K562 (cell line): ENCODE measurements around the gene H3-3A. TPM values are rescaled to one million over a fixed set of nuclear protein-coding genes. Genes with fewer than 3 reads are reported as not detected.

Source experiments
- BMI1 ChIP-seq: fragments of 150-350 bp; IDR thresholded peaks from 2 replicates; pipeline ENCODE4 v1.6.1; 2014; ENCODE audit warnings: low read length
- CHD4 ChIP-seq: fragments of 200-600 bp; sonication (generic); IDR thresholded peaks from 3 replicates; pipeline ENCODE4 v1.6.1; 2012; ENCODE audit warnings: low read depth, mild to moderate bottlenecking, mixed read lengths, low read length, inconsistent platforms; ENCODE audit not compliant: insufficient read depth, insufficient replicate concordance, poor library complexity, severe bottlenecking
- ERF ChIP-seq: fragments of 450-650 bp; formaldehyde crosslinking; IDR thresholded peaks from 2 replicates; pipeline ENCODE4 v1.4.0; 2020; ENCODE audit warnings: mild to moderate bottlenecking, mixed read lengths
- FOXP1 ChIP-seq: sonication (generic); formaldehyde crosslinking; IDR thresholded peaks from 2 replicates; pipeline ENCODE4 v1.8.0; 2022; ENCODE audit warnings: mild to moderate bottlenecking, missing genetic modification reagents
- HDAC1 ChIP-seq, 2 experiments: fragments of 450-650 bp; IDR thresholded peaks; 2 replicates each; pipeline ENCODE4 v1.6.1; 2016 to 2017; ENCODE audit warnings: inconsistent platforms in 1 of 2, mild to moderate bottlenecking in 1 of 2, moderate library complexity in 1 of 2
- HIVEP1 ChIP-seq: fragments of 250-450 bp; sonication (Bioruptor Pico); IDR thresholded peaks from 2 replicates; pipeline ENCODE4 v1.4.0; 2020; ENCODE audit warnings: mild to moderate bottlenecking
- JUND ChIP-seq, 2 experiments: IDR thresholded peaks; 2 replicates in 1 of 2; 3 replicates in 1 of 2; pipeline ENCODE4 v1.6.1; 2011; ENCODE audit warnings: borderline replicate concordance in 2 of 2, low read depth in 2 of 2, low read length in 2 of 2, improper control_type of control experiment in 1 of 2, missing biosample characterization in 1 of 2, missing genetic modification characterization in 1 of 2, missing genetic modification reagents in 1 of 2
- KDM4B ChIP-seq, 2 experiments: fragments of 450-650 bp in 1 of 2; sonication (generic) in 1 of 2; IDR thresholded peaks; 2 replicates each; pipeline ENCODE4 v1.6.1; 2016 to 2017; ENCODE audit warnings: borderline replicate concordance in 2 of 2, antibody characterized with exemption in 1 of 2, low read depth in 1 of 2, mild to moderate bottlenecking in 1 of 2
- MCM2 ChIP-seq: fragments of 450-650 bp; IDR thresholded peaks from 2 replicates; pipeline ENCODE4 v1.6.1; 2017; ENCODE audit warnings: low read depth, mild to moderate bottlenecking
- MTF1 ChIP-seq: fragments of 250-450 bp; sonication (Bioruptor Pico); IDR thresholded peaks from 2 replicates; pipeline ENCODE4 v1.9.0; 2021; ENCODE audit warnings: moderate library complexity, mild to moderate bottlenecking, inconsistent platforms, borderline replicate concordance
- MYNN ChIP-seq, 2 experiments: sonication (generic); formaldehyde crosslinking in 1 of 2; IDR thresholded peaks; 2 replicates each; pipeline versions ENCODE4 v1.5.0 to v1.6.1; 2016 to 2020; ENCODE audit warnings: antibody characterized with exemption in 1 of 2, missing genetic modification reagents in 1 of 2
- NFE2 ChIP-seq: IDR thresholded peaks from 2 replicates; pipeline ENCODE4 v1.6.1; 2014; ENCODE audit warnings: antibody characterized with exemption, low read depth
- RAD21 ChIP-seq, 2 experiments: fragments of 250-450 bp in 1 of 2; fragments of 450-650 bp in 1 of 2; sonication (Bioruptor Pico) in 1 of 2; formaldehyde crosslinking in 1 of 2; IDR thresholded peaks in 1 of 2; conservative IDR thresholded peaks in 1 of 2; 2 replicates each; pipeline versions ENCODE4 v1.4.0 to v1.8.0; 2020 to 2022; ENCODE audit warnings: mild to moderate bottlenecking in 2 of 2, moderate library complexity in 1 of 2
- THRAP3 ChIP-seq: fragments of 450-650 bp; IDR thresholded peaks from 2 replicates; pipeline ENCODE4 v1.6.1; 2016; ENCODE audit warnings: mild to moderate bottlenecking, inconsistent platforms, borderline replicate concordance
- U2AF1 ChIP-seq: fragments of 200-400 bp; formaldehyde crosslinking; optimal IDR thresholded peaks from 2 replicates; pipeline ENCODE3; 2017; ENCODE audit warnings: mild to moderate bottlenecking, low read depth, low read length, moderate library complexity
- ZBTB12 ChIP-seq: fragments of 250-450 bp; sonication (Bioruptor Pico); IDR thresholded peaks from 2 replicates; pipeline ENCODE4 v1.4.0; 2020
- ZNF146 ChIP-seq: IDR thresholded peaks from one replicate; pipeline ENCODE4 v1.6.1; 2018; ENCODE audit warnings: missing compliant biosample characterization; ENCODE audit not compliant: unreplicated experiment
- ZNF764 ChIP-seq: fragments of 250-450 bp; sonication (Bioruptor Pico); IDR thresholded peaks from 2 replicates; pipeline ENCODE4 v1.4.0; 2020; ENCODE audit warnings: low read depth, mild to moderate bottlenecking, moderate library complexity
- polyA plus RNA-seq, 8 experiments: library from polyadenylated mRNA; depleted of rRNA in 4 of 8; stranded (reverse) in 5 of 8; unstranded in 3 of 8; fragments of >200 nt; fragmentation: Nextera tagmentation in 2 of 8; fragmentation: Illumina TruSeq in 1 of 8; extraction: Ambion mirVana in 2 of 8; extraction: Trizol in 1 of 8; gene quantifications; 2 replicates each; pipeline versions ENCODE4 v1.2.1 to v1.2.3, GENCODE V29; 2011 to 2014; ENCODE audit warnings: inconsistent platforms in 1 of 8, missing spikeins in 1 of 8
- total RNA-seq, 7 experiments: library from RNA; depleted of rRNA in 6 of 7; stranded (reverse); fragments of >200 nt in 6 of 7; fragmentation: Illumina TruSeq in 2 of 7; extraction: Trizol in 2 of 7; gene quantifications; 2 replicates each; pipeline versions ENCODE4 v1.2.1 to v1.2.3, GENCODE V29; 2011 to 2021; ENCODE audit warnings: low replicate concordance in 1 of 7
- TF ChIP-seq, protein P1 (sequence below): fragments of 450-650 bp; IDR thresholded peaks from 2 replicates; pipeline ENCODE4 v1.6.1; 2016; ENCODE audit warnings: antibody characterized with exemption
- TF ChIP-seq, protein P2 (sequence below): sonication (generic); formaldehyde crosslinking; IDR thresholded peaks from 2 replicates; pipeline ENCODE4 v1.8.0; 2023; ENCODE audit warnings: mild to moderate bottlenecking, missing genetic modification reagents
- TF ChIP-seq, protein P3 (sequence below), 2 experiments: IDR thresholded peaks; 2 replicates each; pipeline ENCODE4 v1.6.1; 2012; ENCODE audit warnings: improper control_type of control experiment in 2 of 2, low read depth in 2 of 2, low read length in 2 of 2, borderline replicate concordance in 1 of 2

The H3-3A gene
- total and polyA plus RNA-seq, 9 of the 15 experiments (the other 6 are each of a cell fraction or from before 2014, with no cell fraction given) = 426 to 1,083 (median 591) TPM

- TF ChIP-seq, protein P1, sequence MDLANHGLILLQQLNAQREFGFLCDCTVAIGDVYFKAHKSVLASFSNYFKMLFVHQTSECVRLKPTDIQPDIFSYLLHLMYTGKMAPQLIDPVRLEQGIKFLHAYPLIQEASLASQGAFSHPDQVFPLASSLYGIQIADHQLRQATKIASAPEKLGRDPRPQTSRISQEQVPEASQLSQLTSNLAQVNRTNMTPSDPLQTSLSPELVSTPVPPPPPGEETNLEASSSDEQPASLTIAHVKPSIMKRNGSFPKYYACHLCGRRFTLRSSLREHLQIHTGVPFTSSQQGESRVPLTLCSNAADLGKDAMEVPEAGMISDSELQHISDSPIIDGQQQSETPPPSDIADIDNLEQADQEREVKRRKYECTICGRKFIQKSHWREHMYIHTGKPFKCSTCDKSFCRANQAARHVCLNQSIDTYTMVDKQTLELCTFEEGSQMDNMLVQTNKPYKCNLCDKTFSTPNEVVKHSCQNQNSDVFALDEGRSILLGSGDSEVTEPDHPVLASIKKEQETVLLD = no peak
- TF ChIP-seq NFE2 = peak; percentile 37
- no peak for TF ChIP-seq FOXP1 (CRISPR knock-in tag)
- no peak for TF ChIP-seq HIVEP1
- TF ChIP-seq, protein P2, sequence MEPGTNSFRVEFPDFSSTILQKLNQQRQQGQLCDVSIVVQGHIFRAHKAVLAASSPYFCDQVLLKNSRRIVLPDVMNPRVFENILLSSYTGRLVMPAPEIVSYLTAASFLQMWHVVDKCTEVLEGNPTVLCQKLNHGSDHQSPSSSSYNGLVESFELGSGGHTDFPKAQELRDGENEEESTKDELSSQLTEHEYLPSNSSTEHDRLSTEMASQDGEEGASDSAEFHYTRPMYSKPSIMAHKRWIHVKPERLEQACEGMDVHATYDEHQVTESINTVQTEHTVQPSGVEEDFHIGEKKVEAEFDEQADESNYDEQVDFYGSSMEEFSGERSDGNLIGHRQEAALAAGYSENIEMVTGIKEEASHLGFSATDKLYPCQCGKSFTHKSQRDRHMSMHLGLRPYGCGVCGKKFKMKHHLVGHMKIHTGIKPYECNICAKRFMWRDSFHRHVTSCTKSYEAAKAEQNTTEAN (CRISPR knock-in tag) = no peak
- TF ChIP-seq, protein P3, sequence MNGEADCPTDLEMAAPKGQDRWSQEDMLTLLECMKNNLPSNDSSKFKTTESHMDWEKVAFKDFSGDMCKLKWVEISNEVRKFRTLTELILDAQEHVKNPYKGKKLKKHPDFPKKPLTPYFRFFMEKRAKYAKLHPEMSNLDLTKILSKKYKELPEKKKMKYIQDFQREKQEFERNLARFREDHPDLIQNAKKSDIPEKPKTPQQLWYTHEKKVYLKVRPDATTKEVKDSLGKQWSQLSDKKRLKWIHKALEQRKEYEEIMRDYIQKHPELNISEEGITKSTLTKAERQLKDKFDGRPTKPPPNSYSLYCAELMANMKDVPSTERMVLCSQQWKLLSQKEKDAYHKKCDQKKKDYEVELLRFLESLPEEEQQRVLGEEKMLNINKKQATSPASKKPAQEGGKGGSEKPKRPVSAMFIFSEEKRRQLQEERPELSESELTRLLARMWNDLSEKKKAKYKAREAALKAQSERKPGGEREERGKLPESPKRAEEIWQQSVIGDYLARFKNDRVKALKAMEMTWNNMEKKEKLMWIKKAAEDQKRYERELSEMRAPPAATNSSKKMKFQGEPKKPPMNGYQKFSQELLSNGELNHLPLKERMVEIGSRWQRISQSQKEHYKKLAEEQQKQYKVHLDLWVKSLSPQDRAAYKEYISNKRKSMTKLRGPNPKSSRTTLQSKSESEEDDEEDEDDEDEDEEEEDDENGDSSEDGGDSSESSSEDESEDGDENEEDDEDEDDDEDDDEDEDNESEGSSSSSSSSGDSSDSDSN (IDR thresholded peaks at IDR 0.05; ENCODE audit: borderline replicate concordance in 1 of 2, low read depth in 2 of 2, low read length in 2 of 2) = no peak
- TF ChIP-seq CHD4 = no peak
- no peak for TF ChIP-seq U2AF1
- TF ChIP-seq ERF (CRISPR knock-in tag) = no peak
- no peak for TF ChIP-seq ZNF764 (CRISPR knock-in tag)
- no peak for TF ChIP-seq MCM2
- 0 out of 2 replicates have a peak, but pooled peaks have one; percentile 37 for TF ChIP-seq MYNN (IDR thresholded peaks at IDR 0.05)
- TF ChIP-seq MYNN (CRISPR knock-in tag; IDR thresholded peaks at IDR 0.05) = no peak
- TF ChIP-seq ZBTB12 (CRISPR knock-in tag) = peak; percentile 31
- TF ChIP-seq JUND (IDR thresholded peaks at IDR 0.05; ENCODE audit: borderline replicate concordance, low read depth, low read length) = no peak
- TF ChIP-seq JUND (tag; IDR thresholded peaks at IDR 0.05; ENCODE audit: borderline replicate concordance, low read depth, low read length) = 0 out of 3 replicates have a peak, but pooled peaks have one; percentile 25
- TF ChIP-seq MTF1 = no peak
- TF ChIP-seq HDAC1 (IDR thresholded peaks at IDR 0.05) = no peak
- TF ChIP-seq THRAP3 = no peak
- 0 out of 4 replicates have a peak, but pooled peaks of 1 of the 2 experiments have one; percentile 17 for TF ChIP-seq RAD21 (CRISPR knock-in tag; conservative IDR thresholded peaks at IDR 0.05 in 1 of 2, IDR thresholded peaks at IDR 0.05 in 1 of 2)
- no peak for TF ChIP-seq BMI1
- no peak for TF ChIP-seq ZNF146
- TF ChIP-seq KDM4B (IDR thresholded peaks at IDR 0.05; ENCODE audit: borderline replicate concordance in 2 of 2, low read depth in 1 of 2) = no peak
Observed at GRCh38 chr1:226034482-226034881, 28.0 kb upstream of the H3-3A start (continued).
